Neural cell (in vitro differentiated cells): ENCODE measurements around the gene LY6G6C. TPM values are rescaled to one million over a fixed set of nuclear protein-coding genes. Genes with fewer than 3 reads are reported as not detected.

ENCODE experiments used
- polyA plus RNA-seq: library from polyadenylated mRNA; depleted of rRNA; stranded (reverse); fragments of >200 nt; gene quantifications from 2 replicates; pipeline ENCODE4 v1.2.3, GENCODE V29; 2014
- small RNA-seq, 3 experiments: library from RNA; depleted of rRNA; stranded (forward); fragments of <200 nt; gene quantifications; one replicate each; pipeline ENCODE3, GENCODE V24; 2012

Gene LY6G6C
- polyA plus RNA-seq, 1 donor from 2014 or later: 0.88 TPM

Small RNAs within 50 kb of the gene (small RNA-seq; reads per million reads assigned to genes)
- 0 reads per million in 3 experiments for gene LY6G6D
- gene MIR4646: 0 to 0.03 (median 0) reads per million in 3 experiments
- 0 reads per million in 3 experiments for gene MSH5-SAPCD1
- gene RNU6-850P: 0 reads per million in 3 experiments
- gene SAPCD1: 0 reads per million in 3 experiments

Other genes starting within 250 kb of the LY6G6C start
- gene MICB, start 223.6 kb downstream of the LY6G6C start, polyA plus RNA-seq: 0.14 TPM in 1 of 2 replicates, not detected in the other
- not detected in 2 replicates for gene MCCD1, start 192.8 kb downstream of the LY6G6C start, polyA plus RNA-seq
- 313 and 371 TPM in 2 replicates for gene DDX39B, start 179.7 kb downstream of the LY6G6C start, polyA plus RNA-seq
- 56.7 and 76.7 TPM in 2 replicates for gene ATP6V1G2, start 175.1 kb downstream of the LY6G6C start, polyA plus RNA-seq
- 88.7 and 92.8 TPM in 2 replicates for gene NFKBIL1, start 174.1 kb downstream of the LY6G6C start, polyA plus RNA-seq
- gene LTA, start 149.5 kb downstream of the LY6G6C start, polyA plus RNA-seq: 0.56 TPM in 1 of 2 replicates, not detected in the other
- gene TNF, start 146.2 kb downstream of the LY6G6C start, polyA plus RNA-seq: not detected in 2 replicates
- gene LTB, start 139.3 kb downstream of the LY6G6C start, polyA plus RNA-seq: not detected in 2 replicates
- gene LST1, start 135.5 kb downstream of the LY6G6C start, polyA plus RNA-seq: not detected in 2 replicates
- not detected in 2 replicates for gene NCR3, start 128.7 kb downstream of the LY6G6C start, polyA plus RNA-seq
- gene AIF1, start 106.5 kb downstream of the LY6G6C start, polyA plus RNA-seq: not detected in 2 replicates
- 39.9 and 51.0 TPM in 2 replicates for gene PRRC2A, start 101.0 kb downstream of the LY6G6C start, polyA plus RNA-seq
- 203 and 204 TPM in 2 replicates for gene BAG6, start 69.1 kb downstream of the LY6G6C start, polyA plus RNA-seq
- gene APOM, start 65.9 kb downstream of the LY6G6C start, polyA plus RNA-seq: 1.3 and 4.4 TPM in 2 replicates
- 17.2 and 24.3 TPM in 2 replicates for gene C6orf47, start 61.0 kb downstream of the LY6G6C start, polyA plus RNA-seq
- gene GPANK1, start 56.7 kb downstream of the LY6G6C start, polyA plus RNA-seq: 18.4 and 21.9 TPM in 2 replicates
- 130 and 135 TPM in 2 replicates for gene CSNK2B, start 55.7 kb downstream of the LY6G6C start, polyA plus RNA-seq
- 4.0 and 7.7 TPM in 2 replicates for gene LY6G5B, start 51.8 kb downstream of the LY6G6C start, polyA plus RNA-seq
- 13.4 and 26.6 TPM in 2 replicates for gene LY6G5C, start 40.7 kb downstream of the LY6G6C start, polyA plus RNA-seq
- gene ABHD16A, start 18.4 kb downstream of the LY6G6C start, polyA plus RNA-seq: 130 and 154 TPM in 2 replicates
- gene LY6G6F, start 14.9 kb downstream of the LY6G6C start, polyA plus RNA-seq: not detected in 2 replicates
- not detected in 2 replicates for gene LY6G6D, start 6.4 kb downstream of the LY6G6C start, polyA plus RNA-seq
- gene MPIG6B, start 1.6 kb upstream of the LY6G6C start, polyA plus RNA-seq: not detected in 2 replicates
- 386 and 410 TPM in 2 replicates for gene DDAH2, start 7.6 kb upstream of the LY6G6C start, polyA plus RNA-seq
- 5.5 and 5.7 TPM in 2 replicates for gene CLIC1, start 14.8 kb upstream of the LY6G6C start, polyA plus RNA-seq
- gene MSH5, start 18.3 kb upstream of the LY6G6C start, polyA plus RNA-seq: 5.1 and 7.8 TPM in 2 replicates
- 1.3 TPM in 1 of 2 replicates, not detected in the other for gene SAPCD1, start 40.9 kb upstream of the LY6G6C start, polyA plus RNA-seq
- 5.3 and 5.7 TPM in 2 replicates for gene VWA7, start 55.6 kb upstream of the LY6G6C start, polyA plus RNA-seq
- 40.9 and 49.4 TPM in 2 replicates for gene VARS1, start 74.0 kb upstream of the LY6G6C start, polyA plus RNA-seq
- gene LSM2, start 85.2 kb upstream of the LY6G6C start, polyA plus RNA-seq: 68.5 and 87.6 TPM in 2 replicates
- 1.6 and 2.6 TPM in 2 replicates for gene HSPA1L, start 93.5 kb upstream of the LY6G6C start, polyA plus RNA-seq
- 50.9 and 54.5 TPM in 2 replicates for gene HSPA1A, start 93.8 kb upstream of the LY6G6C start, polyA plus RNA-seq
- gene HSPA1B, start 106.0 kb upstream of the LY6G6C start, polyA plus RNA-seq: 120 and 128 TPM in 2 replicates
- 40.9 and 47.0 TPM in 2 replicates for gene NEU1, start 141.1 kb upstream of the LY6G6C start, polyA plus RNA-seq
- 0.09 and 0.46 TPM in 2 replicates for gene SLC44A4, start 157.3 kb upstream of the LY6G6C start, polyA plus RNA-seq
- 102 and 121 TPM in 2 replicates for gene EHMT2, start 176.0 kb upstream of the LY6G6C start, polyA plus RNA-seq
- gene ZBTB12, start 180.3 kb upstream of the LY6G6C start, polyA plus RNA-seq: 19.2 and 21.4 TPM in 2 replicates
- 1.2 and 1.5 TPM in 2 replicates for gene C2, start 206.0 kb upstream of the LY6G6C start, polyA plus RNA-seq
- 0.97 TPM in 1 of 2 replicates, not detected in the other for gene CFB, start 224.3 kb upstream of the LY6G6C start, polyA plus RNA-seq
- 103 and 117 TPM in 2 replicates for gene NELFE, start 237.2 kb upstream of the LY6G6C start, polyA plus RNA-seq
- gene SKIC2, start 237.4 kb upstream of the LY6G6C start, polyA plus RNA-seq: 48.2 and 51.7 TPM in 2 replicates